Stimulated activated CD4-positive, alpha-beta T cell treated with anti-CD3 and anti-CD28 coated beads, Interleukin-1b, Interleukin-23, amount 100 ng/mL, for 48 hours (primary cell): ENCODE measurements around the gene DHRS9.
A peak's percentile ranks its signal among the peaks of the same experiment; 100 is the strongest.
"Not testable (repeated sequence)": the region's sequence is repeated elsewhere in the genome, so short reads cannot be mapped to it uniquely, and the experiment has no call there.

Experiments
- DNase-seq: peaks from one replicate; pipeline ENCODE4 v3.0.0-alpha.2; 2020

The DHRS9 gene

DNA sequence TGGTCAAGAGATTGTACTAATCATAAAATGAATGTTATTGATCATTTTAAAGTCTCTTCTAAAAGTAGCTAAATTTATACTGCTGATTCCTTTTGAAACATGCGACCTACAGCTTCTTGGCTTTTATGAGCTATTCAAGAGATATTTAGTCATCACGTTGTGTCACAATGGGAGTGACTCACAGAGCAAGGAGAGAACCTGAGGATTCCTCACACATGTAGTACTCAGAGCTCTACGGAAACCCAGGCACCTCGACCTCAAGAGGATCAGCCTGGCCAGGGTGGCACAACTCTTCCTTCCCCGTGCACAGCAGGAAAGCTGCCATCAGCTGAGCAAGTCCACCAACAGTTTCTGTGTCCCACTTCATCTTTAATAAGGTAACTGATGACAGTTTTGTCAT is at the start of gene DHRS9:
TSS of gene DHRS9 (plus strand) at position 223 of the 400 bp plus-strand sequence. CDS start 12,019 bp downstream, outside the sequence.
- DNase-seq = peak; percentile 66

DNA sequence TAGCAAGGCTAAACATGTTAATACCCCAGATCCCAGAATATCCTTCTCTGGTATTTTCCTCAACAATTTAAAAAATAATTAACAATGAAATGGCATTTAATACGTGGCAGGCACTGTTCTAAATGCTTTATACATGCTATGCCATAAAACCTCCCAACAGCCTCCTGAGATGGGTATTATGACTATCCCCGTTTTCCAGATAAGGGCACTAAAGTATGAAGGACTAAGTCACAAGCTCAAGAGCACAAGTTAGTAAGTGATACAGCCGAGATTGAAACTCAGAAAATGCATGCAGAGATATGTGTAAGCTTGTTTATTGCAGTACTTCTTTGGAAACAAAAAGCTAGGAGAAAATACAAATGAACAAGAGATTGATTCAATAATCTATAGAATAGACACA is 46.2 kb upstream of the DHRS9 start:
- DNase-seq = no peak

DNA sequence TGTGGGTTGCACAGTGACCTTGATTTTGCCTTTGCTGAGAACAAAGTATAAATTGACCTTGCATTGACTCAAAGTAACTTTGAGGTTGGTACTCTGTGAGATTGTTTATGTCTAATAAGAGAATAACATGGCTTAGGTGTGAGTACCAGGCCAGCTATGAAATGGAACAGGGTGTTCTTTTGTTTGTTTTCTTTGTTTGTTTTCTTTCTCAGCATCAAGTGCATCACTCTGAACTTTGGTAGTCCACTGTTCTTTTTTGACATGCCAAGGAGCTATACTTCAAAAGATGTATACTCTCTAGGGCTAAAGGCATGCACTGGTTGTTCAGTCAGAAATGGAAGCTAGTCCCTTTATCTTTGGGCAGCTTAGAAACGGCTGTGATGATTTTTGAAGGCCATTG is 43.3 kb upstream of the DHRS9 start:
- no peak for DNase-seq

DNA sequence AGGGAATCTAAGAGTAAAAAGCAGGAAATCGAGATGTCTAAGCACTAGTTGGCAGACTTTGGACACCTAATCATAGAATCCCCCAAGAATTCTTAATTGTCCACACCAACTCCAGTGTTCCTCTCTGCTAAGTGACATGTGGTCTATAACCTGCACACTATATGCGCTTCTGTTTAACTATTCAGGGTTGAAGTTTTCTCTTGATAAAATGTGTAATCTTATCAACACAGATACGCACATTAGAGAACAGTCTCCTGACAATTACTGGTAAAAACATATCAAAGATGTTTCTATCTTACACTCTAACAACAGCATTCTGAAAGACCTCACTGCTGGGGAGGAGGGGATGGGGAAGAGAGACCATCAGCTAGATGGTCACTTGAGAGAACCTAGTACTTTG is 42.1 kb upstream of the DHRS9 start:
- DNase-seq = no peak

DNA sequence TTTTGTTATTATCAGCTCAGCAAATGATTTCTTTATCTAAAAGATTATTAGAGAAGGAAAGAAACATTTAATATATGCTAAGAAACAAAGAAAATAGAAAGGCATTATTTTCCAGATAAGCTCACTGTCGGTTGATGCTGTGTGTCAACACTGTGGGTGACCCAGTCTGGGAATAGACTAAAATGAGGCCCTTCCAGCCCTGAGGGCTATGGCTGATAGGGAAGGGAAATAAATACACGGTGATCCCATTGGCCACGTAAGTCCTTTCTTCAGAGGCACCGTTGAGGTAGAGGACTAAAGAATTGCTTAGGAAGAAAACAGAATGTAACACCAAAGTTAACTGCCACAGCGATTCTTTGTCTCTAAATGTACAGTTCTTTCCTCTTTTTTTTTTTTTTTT is 40.0 kb upstream of the DHRS9 start:
- no peak for DNase-seq

DNA sequence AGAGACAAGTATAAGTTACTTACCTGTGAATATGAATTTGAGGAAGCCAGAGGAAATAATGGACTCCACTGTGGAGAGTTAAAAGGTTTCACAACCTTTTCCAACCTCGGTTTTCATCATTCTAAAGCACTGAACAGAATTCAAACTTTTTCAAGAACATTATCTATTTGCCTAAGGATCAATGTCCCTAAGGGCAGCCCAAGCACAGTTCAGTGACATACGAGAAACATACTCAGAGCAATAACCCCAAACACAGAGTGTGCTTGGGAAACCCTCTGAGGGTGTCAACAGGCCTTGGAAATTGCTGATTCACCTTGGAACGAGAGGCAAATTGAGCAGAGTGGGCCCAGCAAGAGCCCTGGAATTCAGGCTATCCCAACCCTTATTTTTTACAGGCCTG is 38.2 kb upstream of the DHRS9 start, which contains the start of gene ABCB11:
TSS of gene ABCB11 (minus strand) at position 123 of the 400 bp plus-strand sequence. CDS start 13,199 bp downstream, outside the sequence.
- DNase-seq = no peak

DNA sequence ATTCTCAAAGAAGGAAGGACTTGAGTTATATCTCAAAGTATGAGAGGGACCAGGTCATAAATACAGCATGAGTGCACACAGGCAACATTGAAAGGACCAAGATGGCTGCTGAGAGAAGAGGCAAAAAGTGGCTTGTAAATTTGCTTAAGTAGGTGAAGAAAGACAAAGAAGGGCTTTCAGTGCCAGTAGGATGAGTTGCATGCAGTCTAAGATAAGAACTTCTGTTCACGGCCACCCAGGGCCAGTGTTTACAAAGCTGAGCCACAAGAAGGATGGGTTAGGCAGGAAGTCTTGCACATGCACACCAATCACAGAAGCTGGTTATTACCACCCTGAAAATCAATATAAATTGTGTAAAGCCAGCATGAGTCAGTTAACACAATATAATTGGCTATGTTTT is 35.1 kb upstream of the DHRS9 start:
- no peak for DNase-seq

DNA sequence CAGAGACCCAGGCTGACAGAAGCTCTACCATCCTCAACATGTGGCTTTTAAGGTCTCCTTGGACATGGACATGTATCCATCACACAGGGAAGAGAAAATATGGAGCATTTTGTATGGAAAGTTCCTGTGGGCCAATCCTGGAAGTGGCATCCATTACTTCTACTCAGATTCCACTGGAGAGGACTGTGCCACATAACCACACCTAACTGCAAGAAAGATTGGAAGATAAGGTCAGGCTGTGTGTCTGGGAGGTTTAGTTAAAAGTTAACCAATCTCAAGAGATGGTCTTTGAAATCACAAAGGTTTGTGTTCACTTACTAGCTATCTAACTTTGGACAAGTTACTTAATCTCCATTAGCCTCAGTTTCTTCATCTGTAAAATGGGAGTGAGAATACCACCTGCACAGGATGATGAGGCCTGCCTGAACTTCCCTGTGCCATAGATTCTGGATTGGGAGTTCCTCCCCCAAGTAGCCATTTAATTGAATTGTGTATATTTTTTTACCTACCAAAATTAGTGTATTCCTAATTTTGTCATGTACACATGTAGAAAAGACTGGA is 34.3 kb upstream of the DHRS9 start:
- no peak for DNase-seq

DNA sequence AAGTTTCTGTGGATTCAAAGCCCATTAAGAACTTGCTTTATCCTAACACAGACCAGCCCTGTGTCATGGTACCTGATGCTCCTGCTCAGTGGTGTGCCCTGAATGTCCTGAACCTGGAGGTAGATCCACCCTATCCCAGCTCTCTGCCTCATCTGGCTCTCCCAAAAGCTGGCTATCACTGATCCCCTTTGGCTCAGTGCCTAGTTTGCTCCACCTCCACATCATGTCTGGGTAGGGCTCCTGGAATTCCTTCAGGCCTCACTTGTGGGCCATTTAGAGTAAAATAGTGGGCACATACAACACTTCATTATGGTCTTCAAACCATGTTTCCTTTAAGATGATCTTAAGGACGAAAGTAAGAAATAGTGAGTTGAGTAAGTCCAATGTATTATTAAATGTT is 33.5 kb upstream of the DHRS9 start:
- no peak for DNase-seq

DNA sequence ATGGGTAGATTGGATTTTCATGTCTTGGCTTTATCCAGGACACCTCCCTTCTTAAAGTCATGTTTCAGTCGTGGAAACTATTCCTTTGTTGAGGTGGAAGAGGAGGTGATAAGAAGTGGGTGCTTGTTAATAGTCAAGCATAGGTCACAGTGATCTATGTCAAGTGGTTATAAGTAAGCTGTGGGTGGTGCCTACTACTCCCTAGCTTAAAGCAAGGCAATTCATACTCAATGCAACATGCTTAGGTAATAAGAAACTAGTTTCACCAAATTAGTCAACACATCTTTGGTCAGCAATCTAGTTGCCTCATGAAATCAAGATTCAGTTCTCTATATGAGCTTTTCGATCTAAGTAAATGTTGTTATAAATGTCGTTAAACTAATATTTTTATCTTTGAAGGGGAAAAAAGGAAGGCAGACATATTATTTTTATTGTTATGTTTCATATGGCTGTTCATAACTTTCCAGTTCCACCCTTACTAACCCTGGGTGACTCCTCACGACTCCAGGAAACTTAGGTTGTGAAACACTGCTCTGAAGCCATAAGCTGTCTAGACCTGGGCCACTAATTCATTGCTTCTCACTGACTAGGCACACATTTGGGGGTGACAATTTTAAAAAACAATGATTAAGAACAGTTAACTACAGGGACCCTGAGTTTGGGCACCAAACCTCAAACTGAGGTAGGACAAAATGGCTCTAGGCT is 32.5 kb upstream of the DHRS9 start:
- no peak for DNase-seq

DNA sequence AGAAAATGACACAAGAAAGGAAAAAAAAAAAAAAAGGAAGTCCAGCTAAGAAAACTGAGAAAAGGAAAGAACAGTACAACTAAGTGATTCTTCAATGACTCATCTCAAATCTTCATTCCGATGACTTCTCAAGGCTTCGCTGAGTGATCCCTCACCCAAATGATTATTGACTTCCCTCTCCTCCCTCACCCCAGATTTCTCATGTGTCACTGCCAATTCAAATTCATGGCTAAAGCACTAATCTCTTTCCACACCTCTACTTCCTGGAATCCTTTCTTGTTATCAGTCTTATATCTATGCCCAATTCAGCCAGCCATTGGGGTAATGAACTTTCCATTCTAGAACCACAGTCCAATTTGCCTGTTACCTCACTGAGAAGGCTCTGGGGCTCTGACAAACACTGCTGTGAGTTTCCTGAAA is 31.0 kb upstream of the DHRS9 start:
- peak; percentile 4 for DNase-seq

DNA sequence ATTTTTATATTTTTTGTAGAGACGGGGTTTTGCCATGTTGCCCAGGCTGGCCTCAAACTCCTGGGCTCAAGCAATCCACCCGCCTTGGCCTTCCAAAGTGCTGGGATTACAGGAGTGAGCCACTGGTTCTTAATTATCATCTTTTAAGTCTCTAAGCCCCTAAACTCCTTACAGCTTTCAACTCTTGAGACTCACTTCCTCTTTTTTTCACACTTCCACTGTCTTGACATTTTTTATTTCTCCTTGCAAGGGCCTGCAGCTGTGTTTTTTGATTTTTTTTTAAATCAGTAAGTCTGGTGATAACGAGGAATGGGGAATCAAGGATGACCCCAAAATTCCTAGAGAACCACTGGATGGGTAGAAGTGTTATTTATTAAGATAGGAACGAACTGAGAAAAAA is 29.7 kb upstream of the DHRS9 start:
- no peak for DNase-seq

DNA sequence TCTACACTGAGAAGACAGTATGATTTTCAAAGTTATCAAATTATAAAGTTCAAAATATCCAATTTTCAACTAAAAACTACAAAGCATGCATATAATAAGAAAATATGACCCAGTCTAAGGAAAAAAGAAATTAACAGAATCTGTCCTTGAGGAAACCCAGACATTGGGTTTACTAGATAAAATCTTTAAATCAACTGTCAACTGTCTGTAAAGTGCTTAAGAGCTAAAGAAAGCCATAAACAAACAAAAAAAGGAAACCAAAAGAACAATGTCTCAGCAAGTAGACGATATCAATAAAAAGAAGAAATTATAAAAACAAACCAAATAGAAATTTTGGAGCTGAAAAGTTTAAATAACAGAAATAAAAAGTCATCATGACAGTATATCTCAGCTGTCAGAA is 27.8 kb upstream of the DHRS9 start:
- DNase-seq = no peak

DNA sequence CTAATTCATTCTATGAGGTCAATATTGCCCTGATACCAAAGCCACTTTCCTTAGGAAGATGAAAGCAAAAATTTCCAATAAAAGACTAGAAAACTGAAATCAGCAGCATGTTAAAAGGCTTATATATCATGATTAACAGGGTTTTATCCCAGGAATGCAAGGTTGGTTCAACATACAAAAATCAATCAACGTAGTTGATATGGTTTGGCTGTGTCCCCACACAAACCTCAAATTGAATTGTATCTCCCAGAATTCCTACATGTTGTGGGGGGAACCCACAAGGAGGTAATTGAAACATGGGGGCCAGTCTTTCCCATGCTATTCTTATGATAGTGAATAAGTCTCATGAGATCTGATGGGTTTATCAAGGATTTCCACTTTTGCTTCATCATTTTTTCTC is 26.5 kb upstream of the DHRS9 start:
- no peak for DNase-seq

DNA sequence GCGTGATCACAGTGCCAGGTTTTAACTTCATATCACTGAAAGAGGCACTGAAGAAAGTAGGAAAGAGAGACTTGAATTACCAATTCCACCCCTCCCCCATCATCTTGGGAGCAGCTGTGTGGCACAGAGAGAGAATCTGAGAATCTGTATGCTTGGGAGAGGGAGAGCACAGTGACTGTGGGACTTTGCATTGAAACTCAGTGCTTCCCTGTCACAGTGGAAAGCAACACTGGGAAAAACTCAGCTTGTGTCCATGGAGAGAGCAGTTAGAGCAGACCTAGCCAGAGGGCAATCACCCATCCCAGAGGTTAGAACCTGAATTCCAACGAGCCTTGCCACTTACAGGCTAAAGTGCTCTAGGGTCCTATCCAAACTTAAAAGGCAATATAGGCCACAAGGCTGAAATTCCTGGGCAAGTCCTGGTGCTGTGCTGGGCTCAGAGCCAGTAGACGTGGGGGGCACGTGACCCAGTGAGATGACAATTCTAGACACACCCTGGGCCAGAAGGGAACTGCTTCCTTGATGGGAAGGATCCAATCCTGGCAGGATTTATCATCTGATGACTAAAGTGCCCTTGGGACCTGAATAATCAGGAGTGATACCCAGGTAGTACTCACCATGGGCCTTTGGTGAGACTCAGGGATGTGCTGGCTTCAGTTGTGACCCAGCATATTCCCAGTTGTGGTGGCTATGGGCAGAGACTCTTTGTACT is 22.8 kb upstream of the DHRS9 start:
- no peak for DNase-seq

DNA sequence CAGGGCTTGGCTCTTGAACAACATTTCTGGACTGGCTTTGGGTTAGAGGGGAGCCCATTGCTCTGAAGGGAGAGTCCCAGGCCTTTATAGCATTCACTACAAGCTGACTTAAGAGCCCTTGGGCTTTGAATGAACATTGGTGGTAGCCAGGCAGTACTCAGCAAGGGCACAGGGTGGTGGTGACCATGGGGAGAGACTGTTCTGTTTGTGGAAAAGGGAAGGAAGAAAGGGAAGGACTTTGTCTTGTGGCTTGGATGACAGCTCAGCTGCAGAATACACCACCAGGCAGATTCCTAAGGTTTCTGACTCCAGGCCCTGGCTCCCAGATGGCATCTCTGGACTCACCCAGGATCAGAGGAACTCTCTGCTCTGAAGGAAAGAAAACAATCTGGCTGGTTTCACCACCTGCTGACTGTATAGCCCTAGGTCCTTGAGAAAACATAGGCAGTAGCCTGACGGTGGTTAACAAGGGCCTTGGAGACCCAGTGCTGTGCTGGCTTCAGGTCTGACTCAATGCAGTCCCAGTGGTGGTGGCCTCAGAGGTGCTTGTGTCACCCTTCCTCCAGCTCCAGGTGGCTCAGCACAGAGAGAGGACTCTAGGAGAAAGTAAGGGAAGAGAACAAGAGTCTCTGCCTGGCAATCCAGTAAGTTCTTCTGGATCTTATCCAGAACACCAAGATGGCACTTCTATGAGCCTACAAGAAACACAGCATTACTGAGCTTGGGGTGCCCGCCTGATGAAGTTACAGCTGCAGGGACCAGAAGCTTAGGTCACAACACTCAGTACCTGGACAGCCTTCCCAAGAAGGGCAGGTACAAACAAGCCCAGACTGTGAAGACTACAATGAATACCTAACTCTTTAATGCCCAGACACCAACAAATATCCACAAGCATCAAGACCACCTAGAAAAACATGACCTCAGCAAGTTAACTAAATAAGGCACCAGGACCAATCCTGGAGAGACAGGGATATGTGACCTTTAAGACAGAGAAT is 21.8 kb upstream of the DHRS9 start:
- DNase-seq = no peak

DNA sequence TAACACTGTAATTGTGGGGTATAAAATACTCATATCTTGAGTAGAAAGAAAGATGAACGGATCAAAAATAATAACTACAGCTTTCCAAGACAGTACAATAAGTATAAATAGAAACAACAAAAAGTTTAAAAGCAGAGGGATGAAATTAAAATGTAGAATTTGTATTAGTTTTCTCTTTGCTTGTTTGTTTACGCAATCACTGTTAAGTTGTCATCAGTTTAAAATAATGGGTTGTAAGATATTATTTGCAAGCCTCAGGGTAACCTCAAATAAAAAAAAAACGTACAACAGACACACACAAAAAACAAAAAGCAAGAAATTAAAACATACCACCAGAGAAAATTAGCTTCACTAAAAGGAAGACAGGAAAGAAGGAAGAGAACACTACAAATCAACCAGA is 20.2 kb upstream of the DHRS9 start:
- DNase-seq = no peak

DNA sequence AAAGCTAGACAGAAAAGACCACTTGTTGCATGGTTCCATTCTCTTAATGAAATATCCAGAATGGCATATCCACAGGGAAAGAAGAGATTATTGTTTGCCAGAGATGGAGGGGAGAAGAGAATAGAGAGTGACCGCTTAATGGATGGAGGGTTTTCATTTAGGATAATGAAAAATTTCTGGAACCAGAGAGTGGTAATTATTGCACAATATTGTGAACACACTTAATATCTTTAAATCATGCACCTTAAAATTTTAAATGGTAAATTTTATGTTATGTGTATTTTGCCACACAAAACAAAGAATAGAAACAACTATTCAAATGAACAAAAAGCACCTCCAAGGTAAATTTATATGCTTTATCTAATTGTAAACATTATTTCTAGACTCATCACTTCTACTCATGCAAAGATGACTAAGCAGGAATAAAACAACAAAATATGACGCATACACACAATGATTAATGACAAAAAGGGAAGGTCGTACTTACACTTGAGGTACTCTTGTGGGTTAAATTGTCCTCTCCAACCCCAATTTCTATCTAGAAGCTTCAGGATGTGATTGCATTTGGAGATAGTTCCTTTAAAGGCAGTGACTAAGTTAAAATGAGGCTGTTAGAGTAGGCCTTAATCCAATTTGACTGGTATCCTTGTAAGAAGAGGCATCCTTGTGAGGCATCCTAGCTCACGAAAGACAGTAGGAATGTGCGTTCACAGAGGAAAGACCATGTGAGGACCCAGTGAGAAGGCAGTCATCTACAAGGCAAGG is 18.7 kb upstream of the DHRS9 start:
- no peak for DNase-seq

DNA sequence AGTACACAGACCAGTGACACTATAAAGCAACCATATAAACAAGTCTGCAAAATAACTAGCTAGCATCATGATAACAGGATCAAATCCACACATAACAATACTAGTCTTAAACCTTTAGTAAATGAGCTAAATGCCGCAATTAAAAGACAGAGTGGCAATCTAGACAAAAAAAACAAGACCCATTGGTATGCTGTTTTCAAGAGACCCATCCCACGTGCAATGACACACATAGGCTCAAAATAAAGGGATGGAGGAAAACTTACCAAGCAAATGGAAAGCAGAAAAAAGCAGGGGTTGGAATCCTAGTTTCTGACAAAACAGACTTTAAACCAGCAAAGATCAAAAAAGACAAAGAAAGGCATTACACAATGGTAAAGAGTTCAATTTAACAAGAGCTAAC is 14.8 kb upstream of the DHRS9 start:
- not testable (repeated sequence) for DNase-seq

DNA sequence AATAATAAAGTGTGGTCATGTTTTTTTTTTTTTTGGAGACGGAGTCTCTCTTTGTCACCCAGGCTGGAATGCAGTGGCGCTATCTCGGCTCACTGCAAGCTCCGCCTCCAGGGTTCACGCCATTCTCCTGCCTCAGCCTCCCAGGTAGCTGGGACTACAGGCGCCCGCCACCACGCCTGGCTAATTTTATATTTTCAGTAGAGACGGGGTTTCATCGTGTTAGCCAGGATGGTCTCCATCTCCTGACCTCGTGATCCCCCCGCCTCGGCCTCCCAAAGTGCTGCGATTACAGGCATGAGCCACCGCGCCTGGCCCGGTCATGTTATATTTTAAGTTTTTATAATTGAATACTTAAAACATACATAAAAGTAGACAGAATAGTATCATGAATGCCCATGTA is 5.2 kb upstream of the DHRS9 start:
- DNase-seq = not testable (repeated sequence)

DNA sequence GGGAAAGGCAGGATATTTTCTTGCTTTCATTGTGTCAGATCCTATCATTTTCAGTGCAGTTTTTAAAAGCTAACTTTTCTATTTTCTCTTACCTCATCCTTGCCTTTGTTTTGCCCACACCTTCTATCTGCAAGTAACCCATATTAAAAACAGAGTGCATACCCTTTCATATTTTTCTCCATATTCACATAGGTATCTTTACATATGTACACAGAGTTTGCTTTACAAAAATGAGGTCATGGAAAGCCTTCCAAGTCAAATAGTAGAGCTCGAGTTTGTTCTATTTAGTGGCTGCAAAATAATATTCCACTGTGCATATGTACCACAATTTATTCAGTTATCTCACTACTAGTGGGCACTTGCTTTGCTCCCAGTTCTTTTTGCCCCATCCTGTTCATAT is 3.9 kb upstream of the DHRS9 start:
- DNase-seq = no peak

DNA sequence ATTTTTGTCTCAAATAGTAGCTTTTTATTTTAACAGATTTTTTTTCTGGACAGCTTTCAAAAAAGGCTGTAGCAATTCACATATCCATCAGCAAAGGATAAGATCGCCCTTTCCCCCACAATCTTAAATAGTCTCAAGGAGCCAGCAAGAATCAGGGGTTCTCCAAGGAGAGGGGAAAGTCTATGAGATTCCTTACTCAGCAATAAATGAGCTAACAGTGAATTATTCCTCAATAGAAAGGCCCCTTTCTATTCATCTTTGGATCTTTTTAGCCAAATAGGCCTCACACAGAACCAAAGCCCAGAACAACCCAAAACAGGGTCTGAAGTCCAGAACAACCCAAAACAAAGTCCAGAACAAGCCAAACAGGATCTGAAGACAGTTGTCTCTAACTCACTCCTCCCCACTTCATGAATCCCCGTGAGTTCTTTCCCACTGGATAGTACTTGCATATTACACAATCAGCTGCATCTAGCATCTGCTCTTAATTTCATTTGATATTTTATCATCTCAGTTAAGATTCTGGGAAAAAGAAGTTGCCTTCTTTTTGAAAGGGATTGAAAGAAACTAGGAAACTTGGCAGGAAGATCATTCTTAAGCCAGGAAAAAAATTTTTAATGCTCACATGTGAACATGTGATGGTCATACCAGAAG is 3.4 kb upstream of the DHRS9 start:
- no peak for DNase-seq
